ENCODE measurements around the gene ASPG.

- TF ChIP-seq GABPB1 (CRISPR knock-in tag; IDR thresholded peaks at IDR 0.05) (no peak), CTCF (IDR thresholded peaks at IDR 0.05) (no peak), FOXP1 (CRISPR knock-in tag; IDR thresholded peaks at IDR 0.05; ENCODE audit: borderline replicate concordance) (no peak), MAX (CRISPR knock-in tag; IDR thresholded peaks at IDR 0.05) (no peak), ZNF423 (CRISPR knock-in tag; IDR thresholded peaks at IDR 0.05) (no peak)
Observed at GRCh38 chr14:104115131-104115600, 29.7 kb downstream of the ASPG start.
